Measurements from ENCODE around the gene ARSJ. TPM values are rescaled to one million over a fixed set of nuclear protein-coding genes. Genes with fewer than 3 reads are reported as not detected.

Gene ARSJ
- total and polyA plus RNA-seq, 11 donors: 0.30 to 7.0 (median 1.7) TPM

DNA sequence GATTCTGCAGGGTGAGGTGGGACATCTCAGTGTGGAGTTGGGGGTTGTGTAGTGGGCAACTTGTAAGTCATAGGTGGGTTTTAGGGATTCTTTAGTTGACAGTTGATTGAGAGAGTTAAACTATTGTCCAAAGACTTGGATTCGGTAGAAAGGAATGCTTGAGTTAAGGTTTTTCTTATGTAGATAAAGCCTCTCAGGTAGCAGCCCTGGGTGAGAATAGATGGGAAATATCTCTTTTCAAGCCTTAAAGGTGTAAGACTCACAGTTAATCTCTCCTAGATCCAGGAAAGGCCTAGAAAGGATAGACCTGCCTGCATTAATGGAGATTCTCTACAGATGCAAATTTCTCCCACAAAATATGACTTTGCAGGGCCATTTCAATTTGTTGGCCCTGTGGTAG, 108.4 kb downstream of the ARSJ start:
- H3K36me3 ChIP-seq: no peaks in the 10 kb centered on the region
- WGBS, 4 donors: 81 to 93% (median 89%) methylated on average over 1 of the region's 1 CpG
- no peaks in the 10 kb centered on the region for H3K27me3 ChIP-seq
- no peak for DNase-seq
- ATAC-seq: no peak
- no peaks in the 10 kb centered on the region for H3K4me1 ChIP-seq
- intact Hi-C loops (cut with DNase I): no loop called here
- H3K4me3 ChIP-seq: no peak overlapping the region
- TF ChIP-seq POLR2A (IDR thresholded peaks at IDR 0.05): no peak
- TF ChIP-seq, protein P1, sequence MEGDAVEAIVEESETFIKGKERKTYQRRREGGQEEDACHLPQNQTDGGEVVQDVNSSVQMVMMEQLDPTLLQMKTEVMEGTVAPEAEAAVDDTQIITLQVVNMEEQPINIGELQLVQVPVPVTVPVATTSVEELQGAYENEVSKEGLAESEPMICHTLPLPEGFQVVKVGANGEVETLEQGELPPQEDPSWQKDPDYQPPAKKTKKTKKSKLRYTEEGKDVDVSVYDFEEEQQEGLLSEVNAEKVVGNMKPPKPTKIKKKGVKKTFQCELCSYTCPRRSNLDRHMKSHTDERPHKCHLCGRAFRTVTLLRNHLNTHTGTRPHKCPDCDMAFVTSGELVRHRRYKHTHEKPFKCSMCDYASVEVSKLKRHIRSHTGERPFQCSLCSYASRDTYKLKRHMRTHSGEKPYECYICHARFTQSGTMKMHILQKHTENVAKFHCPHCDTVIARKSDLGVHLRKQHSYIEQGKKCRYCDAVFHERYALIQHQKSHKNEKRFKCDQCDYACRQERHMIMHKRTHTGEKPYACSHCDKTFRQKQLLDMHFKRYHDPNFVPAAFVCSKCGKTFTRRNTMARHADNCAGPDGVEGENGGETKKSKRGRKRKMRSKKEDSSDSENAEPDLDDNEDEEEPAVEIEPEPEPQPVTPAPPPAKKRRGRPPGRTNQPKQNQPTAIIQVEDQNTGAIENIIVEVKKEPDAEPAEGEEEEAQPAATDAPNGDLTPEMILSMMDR (IDR thresholded peaks at IDR 0.05): no peak
- no peak overlapping the region for H3K27ac ChIP-seq
- no peaks in the 10 kb centered on the region for H3K9me3 ChIP-seq

DNA sequence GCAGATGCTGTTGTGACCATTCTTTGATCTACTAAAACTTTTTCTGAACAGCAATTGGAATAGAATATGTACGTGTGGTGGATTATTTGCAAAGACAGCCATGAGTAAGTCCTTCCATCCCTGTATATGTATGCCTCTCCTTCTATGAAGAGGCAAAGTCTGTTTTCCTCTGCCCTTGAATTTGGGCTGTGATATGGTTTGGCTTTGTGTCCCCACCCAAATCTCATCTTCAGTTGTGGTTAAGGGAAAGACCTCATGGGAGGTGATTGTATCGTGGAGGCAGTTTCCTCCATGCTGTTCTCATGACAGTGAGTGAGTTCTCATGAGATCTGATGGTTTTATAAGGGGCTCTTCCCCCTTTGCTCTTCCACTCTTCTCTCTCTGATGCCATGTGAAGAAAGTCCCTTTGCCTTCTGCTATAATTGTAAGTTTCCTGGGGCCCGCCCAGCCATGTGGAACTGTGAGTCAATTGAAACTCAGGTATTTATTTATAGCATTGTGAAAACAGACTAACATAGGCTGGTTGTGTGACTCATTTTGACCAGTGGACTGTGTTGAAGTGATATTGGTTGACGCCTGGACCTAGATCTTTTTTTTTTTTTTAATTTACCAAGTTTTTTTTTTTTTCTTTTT, 109.6 kb downstream of the ARSJ start:
- intact Hi-C loops (cut with DNase I): no loop called here
- no peaks in the 10 kb centered on the region for H3K36me3 ChIP-seq
- no peaks in the 10 kb centered on the region for H3K4me1 ChIP-seq
- no peak overlapping the region for H3K27ac ChIP-seq
- DNase-seq: no peak
- 84 to 88% (median 87%) methylated on average over 4 of the region's 4 CpGs for WGBS, 4 donors
- no peak for ATAC-seq
- H3K27me3 ChIP-seq: no peaks in the 10 kb centered on the region
- H3K4me3 ChIP-seq: no peak overlapping the region
- TF ChIP-seq, protein P1 (IDR thresholded peaks at IDR 0.05): no peak
- TF ChIP-seq POLR2A (IDR thresholded peaks at IDR 0.05): no peak
- no peaks in the 10 kb centered on the region for H3K9me3 ChIP-seq

DNA sequence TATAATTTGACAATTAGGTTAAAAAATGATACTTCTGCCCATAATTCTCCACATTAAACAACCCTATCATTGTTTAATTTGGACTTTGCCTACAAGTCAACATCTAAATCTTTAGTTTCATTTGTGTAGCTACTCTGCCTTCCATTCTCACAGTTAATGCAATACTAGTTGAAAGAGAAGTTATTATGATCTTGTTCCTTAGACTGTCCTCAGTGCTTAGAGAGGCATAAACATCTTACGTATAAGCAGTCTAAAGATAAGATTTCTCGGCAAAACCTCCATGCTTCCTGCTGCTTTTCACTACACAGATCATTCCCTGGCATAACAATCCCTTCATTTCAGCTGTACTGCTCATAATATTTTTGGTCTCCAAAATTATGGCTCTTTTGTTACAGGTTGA, 112.8 kb downstream of the ARSJ start:
- H3K27me3 ChIP-seq: no peaks in the 10 kb centered on the region
- WGBS, 4 donors: 55 to 86% (median 85%) methylated on average over 2 of the region's 2 CpGs
- ATAC-seq: no peak
- H3K4me1 ChIP-seq: no peaks in the 10 kb centered on the region
- no peaks in the 10 kb centered on the region for H3K36me3 ChIP-seq
- intact Hi-C loops (cut with DNase I): no loop called here
- DNase-seq: no peak
- no peak overlapping the region for H3K4me3 ChIP-seq
- no peak overlapping the region for H3K27ac ChIP-seq
- TF ChIP-seq, protein P1 (IDR thresholded peaks at IDR 0.05): no peak
- no peak for TF ChIP-seq POLR2A (IDR thresholded peaks at IDR 0.05)
- no peaks in the 10 kb centered on the region for H3K9me3 ChIP-seq

DNA sequence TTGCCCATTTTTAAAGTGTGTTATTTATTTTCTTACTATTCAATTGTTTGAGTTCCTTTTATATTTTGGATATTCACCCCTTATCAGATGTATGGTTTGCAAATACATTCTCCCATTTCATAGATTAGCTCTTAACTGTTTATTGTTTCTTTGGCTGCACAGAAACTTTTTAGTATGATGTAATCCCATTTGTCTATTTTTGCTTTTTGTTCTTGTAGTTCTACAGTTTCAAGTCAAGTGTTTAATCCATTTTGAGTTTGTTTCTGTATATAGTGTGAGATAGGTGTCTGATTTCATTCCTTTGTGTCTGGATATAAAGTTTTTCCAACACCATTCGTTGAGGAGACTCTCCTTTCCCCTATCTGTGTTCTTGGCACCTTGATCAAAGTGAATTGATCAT, 120.5 kb downstream of the ARSJ start:
- no peak overlapping the region for H3K4me3 ChIP-seq
- H3K4me1 ChIP-seq: no peaks in the 10 kb centered on the region
- no peaks in the 10 kb centered on the region for H3K27me3 ChIP-seq
- 69 to 80% (median 75%) methylated on average over 1 of the region's 1 CpG for WGBS, 4 donors
- ATAC-seq (no peak), DNase-seq (no peak)
- no peaks in the 10 kb centered on the region for H3K36me3 ChIP-seq
- H3K27ac ChIP-seq: no peak overlapping the region
- intact Hi-C loops (cut with DNase I): no loop called here
- H3K9me3 ChIP-seq: peaks cover 0 to 4% (median 0%) of the 10 kb centered on the region in 12 donors
- TF ChIP-seq, protein P1 (IDR thresholded peaks at IDR 0.05): no peak
- no peak for TF ChIP-seq POLR2A (IDR thresholded peaks at IDR 0.05)

All from heart left ventricle (tissue), 16 donors.